ENCODE measurements around the gene FLNB. TPM values are rescaled to one million over a fixed set of nuclear protein-coding genes. Genes with fewer than 3 reads are reported as not detected.

FLNB gene
- total and polyA plus RNA-seq, 2 of the 4 experiments (the other 2 are of a cell fraction): 78.0 to 136 TPM

- H3K4me1 ChIP-seq (ENCODE audit: control insufficient read depth, insufficient read depth, low read length): no peaks in the 10 kb centered on the region
- no peak overlapping the region for H3K56ac ChIP-seq (ENCODE audit: extremely low read depth, insufficient read depth, low read length)
- H3K27me3 ChIP-seq (ENCODE audit: control insufficient read depth, insufficient read depth, low read length): peaks cover 13% of the 10 kb centered on the region
- in situ Hi-C loops (cut with MboI; ENCODE audit: low sequenced_read_pairs): loop anchor here (25.0 kb wide), 1 partner anchor 228 kb away; no protein-coding TSS in a partner anchor
- no TSS peak for BruUV-seq (replicated peaks)
- dilution Hi-C loops (cut with HindIII; ENCODE audit: low sequenced_read_pairs, unreplicated experiment): no loop called here
- H2BK5ac ChIP-seq (ENCODE audit: low read depth, low read length, poor library complexity, severe bottlenecking): no peak overlapping the region
- H4K20me1 ChIP-seq (ENCODE audit: insufficient read depth, low read length): no peaks in the 10 kb centered on the region
- no peak overlapping the region for H3K27ac ChIP-seq (ENCODE audit: insufficient read depth, low read length)
- no peak overlapping the region for H2BK120ac ChIP-seq (ENCODE audit: low read depth, low read length)
- H3K9ac ChIP-seq (ENCODE audit: low read depth, low read length): no peak overlapping the region
- no peak overlapping the region for H3K23ac ChIP-seq (ENCODE audit: low read depth, low read length)
- H4K91ac ChIP-seq (ENCODE audit: insufficient read depth, low read depth, low read length): no peak overlapping the region
- H3K9me3 ChIP-seq (ENCODE audit: control insufficient read depth, insufficient read depth, low read length): no peaks in the 10 kb centered on the region
- H3K9me1 ChIP-seq (ENCODE audit: insufficient read depth, low read length): no peaks in the 10 kb centered on the region
- ATAC-seq (ENCODE audit: low read depth) (no peak), DNase-seq (no peak)
- H2AK5ac ChIP-seq (ENCODE audit: low read depth, low read length): no peak overlapping the region
- no peaks in the 10 kb centered on the region for H3K36me3 ChIP-seq (ENCODE audit: control insufficient read depth, insufficient read depth, low read length)
- H2AFZ ChIP-seq (replicated peaks; ENCODE audit: low read length, poor library complexity): no peak overlapping the region
- no peak overlapping the region for H3K4me2 ChIP-seq (ENCODE audit: low read depth, low read length)
- no peak overlapping the region for H3K4me3 ChIP-seq (ENCODE audit: insufficient read depth, low read depth, low read length)
- H3K79me1 ChIP-seq (ENCODE audit: low read depth in 1 of 2, low read length in 2 of 2): no peaks in the 10 kb centered on the region
- no peak overlapping the region for H2BK15ac ChIP-seq (ENCODE audit: low read depth, low read length)
- H2AK9ac ChIP-seq (replicated peaks; ENCODE audit: low read depth, low read length, poor library complexity): no peak overlapping the region
- H4K5ac ChIP-seq (ENCODE audit: low read depth, low read length): no peak overlapping the region
- no peak overlapping the region for H4K8ac ChIP-seq (ENCODE audit: low read depth in 2 of 2, low read length in 2 of 2)
- POLR2A ChIA-PET (ENCODE audit: unreplicated experiment): no interaction called here
- H3K18ac ChIP-seq (ENCODE audit: low read depth, low read length): no peak overlapping the region
- no peak overlapping the region for H3K4ac ChIP-seq (ENCODE audit: low read depth, low read length)
- no peak overlapping the region for H2BK20ac ChIP-seq (ENCODE audit: low read depth, low read length)
- H3K14ac ChIP-seq (replicated peaks; ENCODE audit: low read depth, low read length): no peak overlapping the region
- TF ChIP-seq BHLHE40 (IDR thresholded peaks at IDR 0.05; ENCODE audit: low read depth, low read length) (no peak), USF2 (IDR thresholded peaks at IDR 0.05; ENCODE audit: low read depth, low read length) (no peak), CTCF (conservative IDR thresholded peaks at IDR 0.05; ENCODE audit: low read depth, low read length) (no peak), FOS (IDR thresholded peaks at IDR 0.05; ENCODE audit: low read depth, low read length) (no peak), CEBPB (IDR thresholded peaks at IDR 0.05; ENCODE audit: low read depth, low read length) (no peak), RAD21 (IDR thresholded peaks at IDR 0.05; ENCODE audit: low read length) (no peak), CHD1 (IDR thresholded peaks at IDR 0.05; ENCODE audit: low read depth, low read length) (no peak), POLR2A (IDR thresholded peaks at IDR 0.05; ENCODE audit: low read depth, low read length) (no peak), SMC3 (IDR thresholded peaks at IDR 0.05; ENCODE audit: low read depth, low read length) (no peak), NFE2L2 (IDR thresholded peaks at IDR 0.05; ENCODE audit: low read depth, low read length) (no peak), RCOR1 (IDR thresholded peaks at IDR 0.05; ENCODE audit: insufficient replicate concordance, low read length) (no peak), MXI1 (IDR thresholded peaks at IDR 0.05; ENCODE audit: borderline replicate concordance, low read depth, low read length) (no peak), RFX5 (IDR thresholded peaks at IDR 0.05; ENCODE audit: low read depth, low read length) (no peak), MAFK (IDR thresholded peaks at IDR 0.05; ENCODE audit: low read depth, low read length) (no peak)
- CTCF ChIA-PET: no interaction called here
- intact Hi-C loops (cut with micrococcal nuclease): no loop called here
- 94% methylated on average over 3 of the region's 11 CpGs; no CpG with 5 or more reads in 1 of the 2 experiments for WGBS, 2 experiments (ENCODE audit: extremely low coverage in 2 of 2, insufficient read length in 1 of 2)
Observed at GRCh38 chr3:58184309-58184981, 176.2 kb downstream of the FLNB start.
